Activated naive CD4-positive, alpha-beta T cell treated with Interleukin-2 at 50 U/mL for 16 hours (primary cell): Measurements from ENCODE around the gene GLI2.

Experiments
- DNase-seq: peaks from one replicate; pipeline ENCODE4 v3.0.0-alpha.2; 2020

The GLI2 gene

GRCh38 chr2:120738786-120739437 lies 3.2 kb downstream of the GLI2 start:
- DNase-seq: no peak

- DNase-seq: no peak
Measured at GRCh38 chr2:120739438-120740090, 3.9 kb downstream of the GLI2 start.

GRCh38 chr2:120740375-120740764 lies 4.7 kb downstream of the GLI2 start:
- DNase-seq: no peak

- DNase-seq: no peak
Measured at GRCh38 chr2:120740765-120741524, 5.3 kb downstream of the GLI2 start.

GRCh38 chr2:120741571-120742561 lies 6.2 kb downstream of the GLI2 start:
- no peak for DNase-seq

- no peak for DNase-seq
Measured at GRCh38 chr2:120743657-120744056, 8.0 kb downstream of the GLI2 start.

GRCh38 chr2:120744817-120745216 lies 9.1 kb downstream of the GLI2 start:
- DNase-seq: no peak

GRCh38 chr2:120745420-120746111 lies 9.9 kb downstream of the GLI2 start:
- no peak for DNase-seq

- no peak for DNase-seq
Measured at GRCh38 chr2:120746144-120746543, 10.5 kb downstream of the GLI2 start.

GRCh38 chr2:120747281-120747680 lies 11.6 kb downstream of the GLI2 start:
- DNase-seq: no peak

GRCh38 chr2:120747706-120748105 lies 12.0 kb downstream of the GLI2 start:
- no peak for DNase-seq

GRCh38 chr2:120748310-120748709 lies 12.6 kb downstream of the GLI2 start:
- no peak for DNase-seq

- DNase-seq: no peak
Measured at GRCh38 chr2:120748741-120749140, 13.1 kb downstream of the GLI2 start.

GRCh38 chr2:120749506-120750431 lies 14.1 kb downstream of the GLI2 start:
- DNase-seq: no peak

GRCh38 chr2:120750488-120751210 lies 15.0 kb downstream of the GLI2 start:
- DNase-seq: no peak

- DNase-seq: no peak
Measured at GRCh38 chr2:120751553-120751952, 15.9 kb downstream of the GLI2 start.

GRCh38 chr2:120754067-120754960 lies 18.6 kb downstream of the GLI2 start:
- no peak for DNase-seq

GRCh38 chr2:120758181-120759144 lies 22.8 kb downstream of the GLI2 start:
- no peak for DNase-seq
